Panc1 (cell line): ENCODE data around the gene CCDC51. TPM values are rescaled to one million over a fixed set of nuclear protein-coding genes. Genes with fewer than 3 reads are reported as not detected.

Experiments
- ATAC-seq: fragments of 200-7000 bp; cut with Tn5 transposase; 2 replicates; pipeline ENCODE4 v1.9.1; 2020; ENCODE audit warnings: mild to moderate bottlenecking, moderate library complexity
- BruUV-seq: library from RNA; stranded (reverse); fragments of 400-500 nt; replicated peaks from 2 replicates; lab custom pipeline; 2021; lab: Mats Ljungman, UMichigan
- CTCF ChIA-PET: fragments of 300-600 bp; sonication (Branson Sonifier 250); formaldehyde crosslinking; loops from one replicate; lab custom pipeline; 2022; ENCODE audit warnings: antibody characterized with exemption; lab: Charles Lee
- POLR2A ChIA-PET: fragments of 300-600 bp; sonication (Branson Sonifier 250); formaldehyde crosslinking; loops from one replicate; lab custom pipeline; 2022; ENCODE audit warnings: antibody characterized with exemption; lab: Charles Lee
- DNase-seq: peaks from one replicate; pipeline ENCODE4 v3.0.0-alpha.2; 2010; ENCODE audit warnings: low read depth, low spot score
- H3K27ac ChIP-seq: 2 replicates; pipeline ENCODE4 v1.5.1; 2011; ENCODE audit warnings: mild to moderate bottlenecking, low read length, inconsistent platforms
- H3K27me3 ChIP-seq: fragments of 200-500 bp; sonication (Bioruptor generic); 2 replicates; pipeline ENCODE4 v1.6.0; 2014; ENCODE audit warnings: low read length, inconsistent platforms; ENCODE audit not compliant: control insufficient read depth, insufficient read depth
- H3K36me3 ChIP-seq: fragments of 200-500 bp; sonication (Bioruptor generic); 2 replicates; pipeline ENCODE4 v1.5.1; 2014; ENCODE audit warnings: inconsistent platforms, mild to moderate bottlenecking, low read length, moderate library complexity; ENCODE audit not compliant: control insufficient read depth, insufficient read depth
- H3K4me1 ChIP-seq: 2 replicates; pipeline ENCODE4 v1.5.1; 2011; ENCODE audit warnings: inconsistent platforms, mild to moderate bottlenecking, low read length, moderate library complexity; ENCODE audit not compliant: control insufficient read depth, insufficient read depth
- H3K4me3 ChIP-seq, 2 experiments: 2 replicates each; pipeline ENCODE4 v1.5.1; 2011 to 2012; ENCODE audit warnings: low read depth in 2 of 2, low read length in 2 of 2, mild to moderate bottlenecking in 2 of 2, inconsistent platforms in 1 of 2, moderate library complexity in 1 of 2
- H3K9me3 ChIP-seq: fragments of 200-500 bp; sonication (Bioruptor generic); 2 replicates; pipeline ENCODE4 v1.5.1; 2014; ENCODE audit warnings: low read depth, mild to moderate bottlenecking, inconsistent platforms, low read length, moderate library complexity; ENCODE audit not compliant: control insufficient read depth, insufficient read depth
- POLR2AphosphoS5 ChIP-seq: IDR thresholded peaks from 2 replicates; pipeline ENCODE4 v1.6.1; 2012; ENCODE audit warnings: mild to moderate bottlenecking, low read depth, low read length, moderate library complexity
- SIN3A ChIP-seq: IDR thresholded peaks from 2 replicates; pipeline ENCODE4 v1.6.1; 2012; ENCODE audit warnings: low read depth, mild to moderate bottlenecking, low read length, moderate library complexity, borderline replicate concordance; ENCODE audit not compliant: insufficient read depth
- TCF7L2 ChIP-seq: IDR thresholded peaks from 2 replicates; pipeline ENCODE4 v1.6.1; 2011; ENCODE audit warnings: mild to moderate bottlenecking, low read depth, low read length, inconsistent platforms
- in situ Hi-C: cut with HindIII; loops from 2 replicates; pipeline ENCODE4 v1.10.0; 2016; ENCODE audit warnings: low sequenced_read_pairs, low pct_unique_long_range_greater_than_20kb
- intact Hi-C: fragments of 100-400 bp; cut with micrococcal nuclease; formaldehyde crosslinking; loops from one replicate; pipeline ENCODE4 v1.10.0; 2022; ENCODE audit not compliant: unreplicated experiment
- total RNA-seq: library from RNA; stranded (reverse); gene quantifications from one replicate; pipeline ENCODE4 v1.2.1, GENCODE V29; 2021; ENCODE audit not compliant: unreplicated experiment
- TF ChIP-seq, protein P1 (sequence below), 2 experiments: IDR thresholded peaks; 2 replicates each; pipeline ENCODE4 v1.6.1; 2011 to 2012; ENCODE audit warnings: low read depth in 2 of 2, control low read depth in 1 of 2, low read length in 1 of 2, mild to moderate bottlenecking in 1 of 2, moderate library complexity in 1 of 2; ENCODE audit not compliant: insufficient read depth in 1 of 2
- TF ChIP-seq, protein P2 (sequence below): fragments of 450-650 bp; IDR thresholded peaks from 2 replicates; pipeline ENCODE4 v1.5.1; 2017; ENCODE audit warnings: mild to moderate bottlenecking

The CCDC51 gene
- total RNA-seq, 1 experiment from 2014 or later = 11.9 TPM

DNA sequence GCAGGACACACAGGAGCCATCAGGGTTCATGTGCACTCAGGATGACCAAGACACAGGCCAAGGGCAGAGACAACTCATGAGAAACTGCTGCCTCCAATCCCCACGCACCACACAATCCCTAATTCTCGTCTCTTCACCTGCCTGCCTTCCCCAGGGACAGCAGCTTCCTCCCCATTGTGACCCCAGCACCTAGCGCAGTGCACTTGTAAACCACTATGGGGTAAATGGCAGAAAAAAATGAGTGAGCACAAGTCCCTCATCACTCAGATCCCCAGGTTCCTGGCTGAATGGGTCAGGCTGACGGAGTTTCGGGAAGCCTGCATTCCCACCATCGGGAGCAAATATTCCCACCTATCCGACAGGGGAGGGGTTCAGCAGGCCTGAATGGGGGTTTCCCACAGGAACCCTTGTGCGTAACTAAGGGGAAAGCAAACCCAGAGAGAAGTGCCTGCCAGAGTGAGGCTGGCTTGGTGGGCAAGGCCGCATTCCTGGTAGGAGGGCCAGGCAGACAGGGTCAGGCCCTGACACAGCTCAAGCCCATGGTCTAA is 28.8 kb downstream of the CCDC51 start:
- no peak for DNase-seq
- H3K27ac ChIP-seq = no peak overlapping the region
- no peak for ATAC-seq
- ChIA-PET CTCF (interaction anchor here (1.7 kb wide), 1 partner anchor 25 kb away, joined by 6 read pairs; no protein-coding TSS in a partner anchor), POLR2A (no interaction called here)
- no peaks in the 10 kb centered on the region for H3K27me3 ChIP-seq
- no peaks in the 10 kb centered on the region for H3K36me3 ChIP-seq
- no peaks in the 10 kb centered on the region for H3K4me1 ChIP-seq
- no peaks in the 10 kb centered on the region for H3K9me3 ChIP-seq
- in situ Hi-C loops (no loop called here), intact Hi-C loops (no loop called here)
- TF ChIP-seq, protein P1, sequence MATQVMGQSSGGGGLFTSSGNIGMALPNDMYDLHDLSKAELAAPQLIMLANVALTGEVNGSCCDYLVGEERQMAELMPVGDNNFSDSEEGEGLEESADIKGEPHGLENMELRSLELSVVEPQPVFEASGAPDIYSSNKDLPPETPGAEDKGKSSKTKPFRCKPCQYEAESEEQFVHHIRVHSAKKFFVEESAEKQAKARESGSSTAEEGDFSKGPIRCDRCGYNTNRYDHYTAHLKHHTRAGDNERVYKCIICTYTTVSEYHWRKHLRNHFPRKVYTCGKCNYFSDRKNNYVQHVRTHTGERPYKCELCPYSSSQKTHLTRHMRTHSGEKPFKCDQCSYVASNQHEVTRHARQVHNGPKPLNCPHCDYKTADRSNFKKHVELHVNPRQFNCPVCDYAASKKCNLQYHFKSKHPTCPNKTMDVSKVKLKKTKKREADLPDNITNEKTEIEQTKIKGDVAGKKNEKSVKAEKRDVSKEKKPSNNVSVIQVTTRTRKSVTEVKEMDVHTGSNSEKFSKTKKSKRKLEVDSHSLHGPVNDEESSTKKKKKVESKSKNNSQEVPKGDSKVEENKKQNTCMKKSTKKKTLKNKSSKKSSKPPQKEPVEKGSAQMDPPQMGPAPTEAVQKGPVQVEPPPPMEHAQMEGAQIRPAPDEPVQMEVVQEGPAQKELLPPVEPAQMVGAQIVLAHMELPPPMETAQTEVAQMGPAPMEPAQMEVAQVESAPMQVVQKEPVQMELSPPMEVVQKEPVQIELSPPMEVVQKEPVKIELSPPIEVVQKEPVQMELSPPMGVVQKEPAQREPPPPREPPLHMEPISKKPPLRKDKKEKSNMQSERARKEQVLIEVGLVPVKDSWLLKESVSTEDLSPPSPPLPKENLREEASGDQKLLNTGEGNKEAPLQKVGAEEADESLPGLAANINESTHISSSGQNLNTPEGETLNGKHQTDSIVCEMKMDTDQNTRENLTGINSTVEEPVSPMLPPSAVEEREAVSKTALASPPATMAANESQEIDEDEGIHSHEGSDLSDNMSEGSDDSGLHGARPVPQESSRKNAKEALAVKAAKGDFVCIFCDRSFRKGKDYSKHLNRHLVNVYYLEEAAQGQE (IDR thresholded peaks at IDR 0.05; ENCODE audit: insufficient read depth in 1 of 2, low read depth in 2 of 2, low read length in 1 of 2) = no peak
- TF ChIP-seq, protein P2, sequence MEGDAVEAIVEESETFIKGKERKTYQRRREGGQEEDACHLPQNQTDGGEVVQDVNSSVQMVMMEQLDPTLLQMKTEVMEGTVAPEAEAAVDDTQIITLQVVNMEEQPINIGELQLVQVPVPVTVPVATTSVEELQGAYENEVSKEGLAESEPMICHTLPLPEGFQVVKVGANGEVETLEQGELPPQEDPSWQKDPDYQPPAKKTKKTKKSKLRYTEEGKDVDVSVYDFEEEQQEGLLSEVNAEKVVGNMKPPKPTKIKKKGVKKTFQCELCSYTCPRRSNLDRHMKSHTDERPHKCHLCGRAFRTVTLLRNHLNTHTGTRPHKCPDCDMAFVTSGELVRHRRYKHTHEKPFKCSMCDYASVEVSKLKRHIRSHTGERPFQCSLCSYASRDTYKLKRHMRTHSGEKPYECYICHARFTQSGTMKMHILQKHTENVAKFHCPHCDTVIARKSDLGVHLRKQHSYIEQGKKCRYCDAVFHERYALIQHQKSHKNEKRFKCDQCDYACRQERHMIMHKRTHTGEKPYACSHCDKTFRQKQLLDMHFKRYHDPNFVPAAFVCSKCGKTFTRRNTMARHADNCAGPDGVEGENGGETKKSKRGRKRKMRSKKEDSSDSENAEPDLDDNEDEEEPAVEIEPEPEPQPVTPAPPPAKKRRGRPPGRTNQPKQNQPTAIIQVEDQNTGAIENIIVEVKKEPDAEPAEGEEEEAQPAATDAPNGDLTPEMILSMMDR = no peak
- TF ChIP-seq TCF7L2 (no peak), POLR2AphosphoS5 (no peak), SIN3A (no peak)
- H3K4me3 ChIP-seq = no peak overlapping the region
- BruUV-seq = no TSS peak

DNA sequence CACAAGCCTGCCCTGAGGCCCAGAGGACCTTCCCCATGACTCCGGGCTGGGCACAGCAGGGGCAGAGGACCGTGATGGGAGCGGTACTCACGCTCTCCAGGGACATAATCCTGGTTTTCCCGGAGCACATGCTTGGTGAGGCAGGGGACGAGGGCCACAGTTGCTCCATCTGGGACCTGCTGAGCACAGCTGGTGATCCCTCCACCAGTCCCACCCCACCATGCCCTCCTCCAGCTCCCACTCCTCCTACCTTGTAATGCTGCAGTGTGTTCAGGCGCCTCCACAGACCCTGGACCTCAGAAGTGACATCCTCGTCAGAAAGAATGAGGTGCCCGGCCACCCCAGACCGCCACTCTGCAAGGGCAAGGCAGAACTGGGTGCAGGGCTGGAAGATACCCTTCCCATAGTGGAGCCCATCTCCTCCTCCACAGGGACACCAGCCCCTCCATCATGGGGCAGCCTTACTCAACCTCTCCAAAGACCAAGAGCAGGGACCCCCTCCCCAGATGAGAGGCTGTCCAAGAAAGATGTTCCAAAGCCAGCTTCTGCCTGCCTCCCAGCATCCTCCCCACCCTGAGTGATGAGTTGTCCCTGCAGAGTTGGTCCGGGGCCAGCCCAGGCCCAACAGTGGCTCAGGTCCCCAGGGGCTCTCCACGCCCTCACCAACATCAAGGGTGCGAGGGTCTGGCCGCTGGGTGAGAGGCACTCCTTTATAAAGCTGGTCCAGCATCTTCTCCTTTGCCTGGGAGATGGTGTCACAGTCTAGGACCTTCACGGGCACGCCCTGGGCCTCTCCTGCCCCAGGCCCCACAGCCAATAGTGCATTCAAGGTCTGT is 29.5 kb downstream of the CCDC51 start:
- H3K36me3 ChIP-seq = no peaks in the 10 kb centered on the region
- TF ChIP-seq, protein P2 = no peak
- TF ChIP-seq, protein P1 (IDR thresholded peaks at IDR 0.05; ENCODE audit: insufficient read depth in 1 of 2, low read depth in 2 of 2, low read length in 1 of 2) = no peak
- TF ChIP-seq POLR2AphosphoS5 (no peak), SIN3A (no peak), TCF7L2 (no peak)
- no peaks in the 10 kb centered on the region for H3K27me3 ChIP-seq
- H3K4me3 ChIP-seq = no peak overlapping the region
- no TSS peak for BruUV-seq
- in situ Hi-C loops (no loop called here), intact Hi-C loops (no loop called here)
- no peak for DNase-seq
- H3K9me3 ChIP-seq = no peaks in the 10 kb centered on the region
- no peak overlapping the region for H3K27ac ChIP-seq
- H3K4me1 ChIP-seq = no peaks in the 10 kb centered on the region
- POLR2A ChIA-PET = no interaction called here
- CTCF ChIA-PET = interaction anchor here (1.7 kb wide), 1 partner anchor 26 kb away, joined by 6 read pairs; no protein-coding TSS in a partner anchor
- no peak for ATAC-seq
